NCI-H1048 (cell line): Measurements from ENCODE around the gene DTX3.
"Not testable (repeated sequence)": the region's sequence is repeated elsewhere in the genome, so short reads cannot be mapped to it uniquely, and the experiment has no call there.

ENCODE experiments used
- DNase-seq: peaks from one replicate; lab custom pipeline; 2025; lab: John Stamatoyannopoulos, UW

DTX3 gene

GRCh38 chr12:57604454-57604991 is at the start of gene DTX3:
Gene DTX3, plus strand, starts transcription at chr12:57604824. Its CDS starts 1,694 bp downstream, at chr12:57606518.
- DNase-seq = no peak

DNA sequence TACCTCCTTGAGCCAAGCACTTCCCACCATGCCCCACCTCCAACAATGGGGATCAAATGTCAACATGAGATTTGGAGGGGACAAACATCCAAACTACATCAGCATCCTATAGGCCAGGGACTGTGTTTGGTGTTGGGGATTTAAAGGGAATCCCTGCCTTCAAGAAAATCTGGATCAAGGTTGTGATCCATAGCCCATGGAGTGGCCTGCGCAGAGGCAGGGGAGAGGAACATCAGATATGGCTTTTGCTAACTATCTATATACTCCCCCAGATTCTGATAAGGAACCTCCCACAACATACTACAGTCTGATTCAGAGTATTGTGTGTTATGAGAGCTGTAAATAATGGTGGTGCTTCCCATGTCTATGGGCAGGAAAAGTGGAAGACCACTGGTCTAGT is 49.7 kb upstream of the DTX3 start:
- no peak for DNase-seq

- no peak for DNase-seq
These were observed 45.8 kb upstream of the DTX3 start for GRCh38 chr12:57558864-57559263.

DNA sequence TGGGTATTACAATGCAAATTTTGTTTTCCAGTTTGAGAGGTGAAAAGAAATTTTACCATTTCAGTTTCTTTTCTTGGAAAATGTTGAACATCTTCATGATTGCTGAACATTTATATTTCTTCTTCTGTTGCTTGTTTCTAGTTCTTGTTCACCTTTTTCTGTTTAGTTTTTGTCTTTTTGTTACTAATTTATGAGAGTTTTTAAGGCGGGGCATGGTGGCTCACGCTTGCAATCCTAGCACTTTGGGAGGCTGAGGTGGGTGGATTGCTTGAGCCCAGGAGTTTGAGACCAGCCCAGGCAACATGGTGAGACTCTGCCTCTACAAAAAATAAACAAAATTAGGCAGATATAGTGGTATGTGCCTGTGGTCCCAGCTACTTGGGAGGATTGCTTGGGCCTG is 44.1 kb upstream of the DTX3 start:
- no peak for DNase-seq

- not testable (repeated sequence) for DNase-seq
These were observed 43.5 kb upstream of the DTX3 start for GRCh38 chr12:57561117-57561516.

DNA sequence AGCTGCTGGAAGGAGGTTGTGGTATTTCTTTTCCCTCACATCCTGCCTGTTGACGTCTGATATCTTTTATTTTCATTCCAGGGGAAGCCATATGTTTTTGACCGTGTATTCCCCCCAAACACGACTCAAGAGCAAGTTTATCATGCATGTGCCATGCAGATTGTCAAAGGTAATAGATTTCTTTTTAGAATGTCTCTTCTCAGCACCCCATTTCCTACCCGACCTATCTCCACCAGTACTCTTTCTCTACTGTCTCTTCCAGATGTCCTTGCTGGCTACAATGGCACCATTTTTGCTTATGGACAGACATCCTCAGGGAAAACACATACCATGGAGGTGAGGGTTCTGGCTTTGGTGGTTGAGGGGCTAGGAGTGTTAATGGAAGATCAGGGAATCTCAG is 41.3 kb upstream of the DTX3 start:
- DNase-seq = no peak

GRCh38 chr12:57564178-57564740 is 40.4 kb upstream of the DTX3 start:
- DNase-seq = no peak

DNA sequence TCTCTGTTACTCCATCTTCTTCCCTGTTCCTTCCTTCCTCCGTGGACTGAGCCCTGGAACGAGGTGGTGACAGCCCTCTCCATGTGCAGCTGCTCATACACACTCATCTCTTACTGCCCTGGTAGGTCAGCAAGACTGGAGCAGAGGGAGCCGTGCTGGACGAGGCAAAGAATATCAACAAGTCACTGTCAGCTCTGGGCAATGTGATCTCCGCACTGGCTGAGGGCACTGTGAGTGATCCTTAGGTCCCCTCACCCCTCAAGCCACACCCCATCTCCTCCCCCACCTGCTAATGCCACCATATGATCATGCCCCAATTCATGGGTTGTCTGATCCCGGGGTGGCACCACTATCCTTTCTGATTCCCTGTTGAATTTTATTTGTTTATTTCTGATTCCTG is 35.8 kb upstream of the DTX3 start:
- DNase-seq = no peak

GRCh38 chr12:57569858-57570257 is 34.8 kb upstream of the DTX3 start:
- DNase-seq = no peak

- not testable (repeated sequence) for DNase-seq
These were observed 34.2 kb upstream of the DTX3 start for GRCh38 chr12:57570438-57570837.

- DNase-seq = no peak
These were observed 32.5 kb upstream of the DTX3 start for GRCh38 chr12:57571926-57572762.

DNA sequence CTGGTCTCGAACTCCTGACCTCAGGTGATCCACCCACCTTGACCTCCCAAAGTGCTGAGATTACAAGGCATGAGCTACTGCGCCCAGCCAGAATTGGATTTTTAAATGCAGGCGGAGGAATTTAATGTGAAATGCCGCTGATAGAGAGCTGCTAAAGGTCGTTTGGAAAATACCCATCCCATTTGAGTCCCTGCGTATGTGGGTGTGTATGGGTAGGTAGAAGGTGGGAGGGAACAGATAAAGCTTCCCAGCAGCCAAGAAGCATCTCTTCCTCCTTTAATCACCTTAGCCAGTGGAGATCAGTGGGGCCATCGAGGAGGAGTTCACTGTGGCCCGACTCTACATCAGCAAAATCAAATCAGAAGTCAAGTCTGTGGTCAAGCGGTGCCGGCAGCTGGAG is 29.8 kb upstream of the DTX3 start:
- no peak for DNase-seq

GRCh38 chr12:57575771-57576612 is 28.6 kb upstream of the DTX3 start:
- DNase-seq = no peak

GRCh38 chr12:57576613-57577160 is 27.9 kb upstream of the DTX3 start:
- DNase-seq = no peak

- no peak for DNase-seq
These were observed 26.5 kb upstream of the DTX3 start for GRCh38 chr12:57577981-57578758.

GRCh38 chr12:57579011-57579410 is 25.6 kb upstream of the DTX3 start:
- no peak for DNase-seq

DNA sequence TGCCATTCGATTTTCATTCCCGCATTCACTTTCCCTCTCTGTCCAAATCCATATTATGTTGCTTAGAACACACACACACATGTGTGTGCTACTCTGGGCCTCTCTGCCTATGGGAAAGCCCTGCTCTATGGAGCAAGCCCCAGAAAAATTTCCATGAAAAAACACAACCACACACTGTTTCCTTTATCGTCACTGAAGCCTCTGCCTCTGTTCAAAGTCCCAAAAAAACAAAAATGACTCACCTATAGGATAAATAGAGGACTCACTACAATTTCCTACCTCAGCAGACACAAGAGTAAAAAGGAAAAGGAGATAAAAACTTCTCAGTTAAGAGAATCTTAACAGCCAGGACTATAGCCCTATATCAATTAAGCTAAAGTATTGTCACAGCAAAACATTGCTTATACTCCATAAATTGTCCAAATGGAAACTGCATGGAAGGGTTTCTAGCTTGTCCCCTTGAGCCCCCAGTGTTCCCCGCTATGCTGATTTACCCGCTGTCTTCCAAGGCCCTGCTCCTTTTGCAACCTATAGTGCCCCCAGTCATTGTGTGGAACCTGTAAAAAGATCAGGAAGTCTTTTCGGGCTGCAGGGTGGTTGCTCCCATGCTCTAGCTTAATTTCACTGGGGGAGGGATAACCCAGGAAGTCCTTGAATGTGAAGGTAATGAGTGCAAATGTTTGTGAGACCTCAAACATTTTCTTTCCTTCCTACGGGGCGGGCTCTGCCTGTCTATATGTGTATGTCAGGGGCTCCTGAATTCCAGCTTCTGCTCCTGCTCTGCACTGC is 24.8 kb upstream of the DTX3 start:
- DNase-seq = no peak

- no peak for DNase-seq
These were observed 24.2 kb upstream of the DTX3 start for GRCh38 chr12:57580466-57580795.

DNA sequence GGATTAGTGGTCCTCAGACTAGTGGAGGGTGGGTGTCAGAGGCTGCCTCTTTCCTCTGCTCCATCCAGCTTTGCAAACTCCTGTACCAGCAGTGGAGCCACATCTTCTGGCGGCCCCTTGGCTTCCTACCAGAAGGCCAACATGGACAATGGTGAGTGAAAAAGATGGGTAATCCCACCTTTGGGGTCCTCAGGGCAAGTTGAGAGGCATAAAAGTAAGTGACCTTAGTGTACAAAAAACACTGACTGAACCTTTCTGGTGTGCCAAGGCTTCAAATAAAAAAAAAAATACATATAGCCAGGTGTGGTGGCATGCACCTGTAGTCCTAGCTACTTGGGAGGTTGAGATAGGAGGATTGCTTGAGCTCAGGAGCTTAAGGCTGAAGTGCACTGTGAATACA is 22.8 kb upstream of the DTX3 start:
- no peak for DNase-seq

- DNase-seq = no peak
These were observed 22.2 kb upstream of the DTX3 start for GRCh38 chr12:57582440-57582839.
